Measurements from ENCODE around the gene TPK1.
"Not testable (repeated sequence)": the region's sequence is repeated elsewhere in the genome, so short reads cannot be mapped to it uniquely, and the experiment has no call there.

TPK1 gene

GRCh38 chr7:144428431-144428830, 407.4 kb downstream of the TPK1 start:
- Histone ChIP-seq H3K36me3 (ENCODE audit: insufficient read depth, low read length) (no peaks in the 10 kb centered on the region), H3K4me1 (ENCODE audit: control insufficient read depth, insufficient read depth, low read length, unreplicated experiment) (no peaks in the 10 kb centered on the region)

GRCh38 chr7:144427539-144427938, 408.3 kb downstream of the TPK1 start:
- not testable (repeated sequence) for H3K27ac ChIP-seq (ENCODE audit: low read depth, low read length); H2AFZ ChIP-seq (ENCODE audit: low read length, unreplicated experiment); H3K27me3 ChIP-seq (ENCODE audit: insufficient read depth, low read length); H3K4me1 ChIP-seq (ENCODE audit: control insufficient read depth, insufficient read depth, low read length, unreplicated experiment); H3K4me3 ChIP-seq (ENCODE audit: low read depth, low read length); H3K79me2 ChIP-seq (ENCODE audit: control insufficient read depth, insufficient read depth, low read length, unreplicated experiment); H3K36me3 ChIP-seq (ENCODE audit: insufficient read depth, low read length)

More at GRCh38 chr7:144428431-144428830, 407.4 kb downstream of the TPK1 start:
- Histone ChIP-seq H3K79me2 (ENCODE audit: control insufficient read depth, insufficient read depth, low read length, unreplicated experiment) (no peaks in the 10 kb centered on the region), H3K4me3 (ENCODE audit: low read depth, low read length) (no peak overlapping the region), H3K27me3 (ENCODE audit: insufficient read depth, low read length) (peaks cover 12% of the 10 kb centered on the region; the same call in 1 of the 2 replicates), H3K27ac (ENCODE audit: low read depth, low read length) (no peak overlapping the region), H2AFZ (ENCODE audit: low read length, unreplicated experiment) (no peak overlapping the region)

DNA sequence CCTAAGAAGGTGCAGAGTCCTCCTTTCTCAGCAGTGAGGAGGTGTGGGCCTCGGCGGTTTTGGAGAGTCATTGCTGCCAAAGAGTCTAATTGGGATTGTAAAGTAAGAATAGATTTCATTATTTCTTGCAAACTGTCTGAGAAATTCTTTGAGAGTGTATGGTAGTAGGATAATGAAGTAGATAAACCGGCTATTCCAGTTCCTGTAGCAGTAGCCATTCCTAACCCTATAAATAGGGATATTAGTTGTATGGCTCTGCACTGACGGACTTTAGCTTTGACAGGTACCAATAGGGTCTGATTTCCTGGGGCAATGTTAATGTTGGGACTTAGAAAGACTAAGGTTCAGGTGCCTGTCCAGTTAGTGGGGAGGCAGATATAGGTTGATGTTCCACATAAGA, 416.9 kb downstream of the TPK1 start:
- not testable (repeated sequence) for H3K27ac ChIP-seq (ENCODE audit: low read depth, low read length); H3K4me1 ChIP-seq (ENCODE audit: control insufficient read depth, insufficient read depth, low read length, unreplicated experiment); H3K4me3 ChIP-seq (ENCODE audit: low read depth, low read length); H3K79me2 ChIP-seq (ENCODE audit: control insufficient read depth, insufficient read depth, low read length, unreplicated experiment); H2AFZ ChIP-seq (ENCODE audit: low read length, unreplicated experiment); H3K36me3 ChIP-seq (ENCODE audit: insufficient read depth, low read length)
- H3K27me3 ChIP-seq (ENCODE audit: insufficient read depth, low read length), result peaks cover 13% of the 10 kb centered on the region; the same call in 1 of the 2 replicates

- no peaks in the 10 kb centered on the region for H3K4me1 ChIP-seq (ENCODE audit: control insufficient read depth, insufficient read depth, low read length, unreplicated experiment)
- H3K79me2 ChIP-seq (ENCODE audit: control insufficient read depth, insufficient read depth, low read length, unreplicated experiment), result no peaks in the 10 kb centered on the region
- peaks cover 23% of the 10 kb centered on the region for H3K27me3 ChIP-seq (ENCODE audit: insufficient read depth, low read length)
- no peaks in the 10 kb centered on the region for H3K36me3 ChIP-seq (ENCODE audit: insufficient read depth, low read length)
- no peak overlapping the region for H3K27ac ChIP-seq (ENCODE audit: low read depth, low read length)
- no peak overlapping the region for H2AFZ ChIP-seq (ENCODE audit: low read length, unreplicated experiment)
- no peak overlapping the region for H3K4me3 ChIP-seq (ENCODE audit: low read depth, low read length)
Measured at GRCh38 chr7:144416341-144416740, 419.5 kb downstream of the TPK1 start.

- peaks cover 23% of the 10 kb centered on the region for H3K27me3 ChIP-seq (ENCODE audit: insufficient read depth, low read length)
- no peak overlapping the region for H2AFZ ChIP-seq (ENCODE audit: low read length, unreplicated experiment)
- H3K27ac ChIP-seq (ENCODE audit: low read depth, low read length), result no peak overlapping the region
- H3K79me2 ChIP-seq (ENCODE audit: control insufficient read depth, insufficient read depth, low read length, unreplicated experiment), result no peaks in the 10 kb centered on the region
- H3K4me1 ChIP-seq (ENCODE audit: control insufficient read depth, insufficient read depth, low read length, unreplicated experiment), result no peaks in the 10 kb centered on the region
- no peaks in the 10 kb centered on the region for H3K36me3 ChIP-seq (ENCODE audit: insufficient read depth, low read length)
- H3K4me3 ChIP-seq (ENCODE audit: low read depth, low read length), result no peak overlapping the region
Measured at GRCh38 chr7:144415858-144416257, 420.0 kb downstream of the TPK1 start.

DNA sequence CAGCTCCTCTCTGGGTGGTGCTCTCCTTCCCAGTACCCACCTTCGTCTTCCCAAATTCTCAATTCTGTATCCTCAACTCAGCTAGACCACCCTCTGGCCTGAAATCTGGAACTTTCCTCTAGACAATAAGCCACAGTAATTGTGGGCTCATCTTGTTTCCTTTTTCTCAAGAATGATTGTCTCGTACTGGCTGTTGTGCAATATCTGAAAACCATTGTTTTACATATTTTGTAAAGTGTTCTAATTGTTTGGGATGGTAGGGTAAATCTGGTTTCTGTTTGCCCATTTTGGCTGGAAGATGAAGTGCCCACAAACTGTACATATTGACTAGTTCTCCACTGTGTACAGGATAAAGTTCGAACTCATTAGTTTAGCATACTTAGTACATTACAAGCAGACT, 421.0 kb downstream of the TPK1 start:
- H3K4me3 ChIP-seq (ENCODE audit: low read depth, low read length), result no peak overlapping the region
- H2AFZ ChIP-seq (ENCODE audit: low read length, unreplicated experiment), result no peak overlapping the region
- H3K36me3 ChIP-seq (ENCODE audit: insufficient read depth, low read length), result no peaks in the 10 kb centered on the region
- H3K27ac ChIP-seq (ENCODE audit: low read depth, low read length), result no peak overlapping the region
- H3K79me2 ChIP-seq (ENCODE audit: control insufficient read depth, insufficient read depth, low read length, unreplicated experiment), result no peaks in the 10 kb centered on the region
- H3K27me3 ChIP-seq (ENCODE audit: insufficient read depth, low read length), result peaks cover 23% of the 10 kb centered on the region
- H3K4me1 ChIP-seq (ENCODE audit: control insufficient read depth, insufficient read depth, low read length, unreplicated experiment), result no peaks in the 10 kb centered on the region

DNA sequence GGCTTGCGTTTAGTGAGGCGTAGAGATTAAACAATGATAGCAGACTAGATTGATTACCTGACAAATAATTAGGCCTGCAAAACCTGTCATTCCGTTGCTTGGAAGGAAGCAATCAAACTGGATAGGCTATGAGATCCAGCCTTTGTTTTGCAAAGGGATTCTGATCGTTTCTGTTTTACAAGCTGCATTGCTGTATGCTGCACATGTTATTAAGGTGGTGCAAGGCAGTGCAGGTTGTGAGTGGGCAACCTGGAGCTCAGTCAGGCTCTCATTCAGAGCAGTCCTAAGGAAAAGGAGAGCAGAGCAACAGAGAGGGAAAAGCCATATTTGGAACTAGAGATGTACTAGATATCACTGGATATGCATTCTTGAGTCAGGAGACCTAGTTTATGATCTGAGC, 425.4 kb downstream of the TPK1 start:
- Histone ChIP-seq H3K27ac (ENCODE audit: low read depth, low read length) (no peak overlapping the region), H3K27me3 (ENCODE audit: insufficient read depth, low read length) (peaks cover 23% of the 10 kb centered on the region), H2AFZ (ENCODE audit: low read length, unreplicated experiment) (no peak overlapping the region), H3K4me1 (ENCODE audit: control insufficient read depth, insufficient read depth, low read length, unreplicated experiment) (peaks cover 9% of the 10 kb centered on the region), H3K79me2 (ENCODE audit: control insufficient read depth, insufficient read depth, low read length, unreplicated experiment) (no peaks in the 10 kb centered on the region), H3K36me3 (ENCODE audit: insufficient read depth, low read length) (no peaks in the 10 kb centered on the region), H3K4me3 (ENCODE audit: low read depth, low read length) (no peak overlapping the region)

DNA sequence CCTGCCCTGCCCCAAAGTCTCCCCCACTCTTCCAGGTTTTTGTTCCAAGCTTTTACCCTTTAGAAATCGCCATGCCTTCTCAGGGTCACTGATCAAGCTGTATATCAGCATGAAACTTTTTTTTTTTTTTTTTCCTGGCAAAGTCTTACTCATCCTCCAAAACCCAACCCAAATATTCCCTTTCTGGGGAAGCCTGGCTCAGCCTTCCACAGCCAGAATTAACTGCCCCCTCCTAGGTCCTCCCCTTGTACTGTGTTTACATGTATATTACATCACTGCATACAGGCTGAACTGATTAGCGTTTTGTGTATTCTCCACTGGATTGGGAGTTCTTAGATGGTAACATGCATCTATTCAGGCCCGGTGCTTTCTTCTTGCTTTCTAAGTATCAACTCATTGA, 427.7 kb downstream of the TPK1 start:
- peaks cover 9% of the 10 kb centered on the region for H3K4me1 ChIP-seq (ENCODE audit: control insufficient read depth, insufficient read depth, low read length, unreplicated experiment)
- no peak overlapping the region for H3K4me3 ChIP-seq (ENCODE audit: low read depth, low read length)
- H3K36me3 ChIP-seq (ENCODE audit: insufficient read depth, low read length), result no peaks in the 10 kb centered on the region
- H3K79me2 ChIP-seq (ENCODE audit: control insufficient read depth, insufficient read depth, low read length, unreplicated experiment), result no peaks in the 10 kb centered on the region
- H3K27ac ChIP-seq (ENCODE audit: low read depth, low read length), result no peak overlapping the region
- H2AFZ ChIP-seq (ENCODE audit: low read length, unreplicated experiment), result no peak overlapping the region
- peaks cover 5% of the 10 kb centered on the region; the same call in 1 of the 2 replicates for H3K27me3 ChIP-seq (ENCODE audit: insufficient read depth, low read length)

GRCh38 chr7:144407266-144407931, 428.5 kb downstream of the TPK1 start:
- Histone ChIP-seq H3K27ac (ENCODE audit: low read depth, low read length) (no peak overlapping the region), H2AFZ (ENCODE audit: low read length, unreplicated experiment) (no peak overlapping the region), H3K36me3 (ENCODE audit: insufficient read depth, low read length) (no peaks in the 10 kb centered on the region), H3K27me3 (ENCODE audit: insufficient read depth, low read length) (peaks cover 5% of the 10 kb centered on the region; the same call in 1 of the 2 replicates), H3K79me2 (ENCODE audit: control insufficient read depth, insufficient read depth, low read length, unreplicated experiment) (no peaks in the 10 kb centered on the region), H3K4me3 (ENCODE audit: low read depth, low read length) (0 out of 2 replicates have a peak overlapping the region, but pooled peaks have one; percentile 15), H3K4me1 (ENCODE audit: control insufficient read depth, insufficient read depth, low read length, unreplicated experiment) (peaks cover 9% of the 10 kb centered on the region)

GRCh38 chr7:144404946-144405345, 430.9 kb downstream of the TPK1 start:
- Histone ChIP-seq H2AFZ (ENCODE audit: low read length, unreplicated experiment) (no peak overlapping the region), H3K4me3 (ENCODE audit: low read depth, low read length) (no peak overlapping the region), H3K36me3 (ENCODE audit: insufficient read depth, low read length) (no peaks in the 10 kb centered on the region), H3K27ac (ENCODE audit: low read depth, low read length) (no peak overlapping the region), H3K27me3 (ENCODE audit: insufficient read depth, low read length) (peaks cover 14% of the 10 kb centered on the region), H3K4me1 (ENCODE audit: control insufficient read depth, insufficient read depth, low read length, unreplicated experiment) (peaks cover 9% of the 10 kb centered on the region), H3K79me2 (ENCODE audit: control insufficient read depth, insufficient read depth, low read length, unreplicated experiment) (no peaks in the 10 kb centered on the region)

DNA sequence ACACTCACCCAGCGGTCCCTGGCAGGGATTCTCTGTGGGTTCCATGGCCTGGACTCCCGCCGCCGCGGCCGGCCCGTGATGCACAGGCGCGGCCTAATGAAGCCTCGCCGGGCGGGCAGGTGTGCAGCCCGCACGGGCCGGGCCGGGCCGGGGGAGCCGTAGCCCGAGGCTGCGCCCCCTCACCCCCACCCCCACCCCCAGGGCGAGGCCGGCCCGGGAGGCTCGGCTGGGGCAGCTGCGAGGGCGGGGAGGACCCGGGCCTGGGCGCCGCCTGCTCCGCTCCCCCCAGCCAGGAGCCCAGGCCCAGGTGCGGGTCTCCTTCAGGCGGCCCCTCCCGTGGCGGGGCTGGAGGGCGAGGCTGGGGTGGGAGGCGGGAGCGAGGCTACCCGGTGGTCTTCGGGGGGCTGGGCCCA, 432.2 kb downstream of the TPK1 start, which contains the start of gene NOBOX:
NOBOX (minus strand) TSS at position 45 of the 413 bp plus-strand sequence.
- Histone ChIP-seq H2AFZ (ENCODE audit: low read length, unreplicated experiment) (no peak within 1 kb of the TSS), H3K4me3 (ENCODE audit: low read depth, low read length) (no peak within 1 kb of the TSS), H3K79me2 (ENCODE audit: control insufficient read depth, insufficient read depth, low read length, unreplicated experiment) (no peaks in the 10 kb centered on the region), H3K4me1 (ENCODE audit: control insufficient read depth, insufficient read depth, low read length, unreplicated experiment) (peaks cover 9% of the 10 kb centered on the region), H3K27me3 (ENCODE audit: insufficient read depth, low read length) (peaks cover 26% of the 10 kb centered on the region), H3K36me3 (ENCODE audit: insufficient read depth, low read length) (no peaks in the 10 kb centered on the region), H3K27ac (ENCODE audit: low read depth, low read length) (no peak within 1 kb of the TSS)
